Stomach (tissue), 9 donors: ENCODE data around the gene ERC2. TPM values are rescaled to one million over a fixed set of nuclear protein-coding genes. Genes with fewer than 3 reads are reported as not detected.

Source experiments
- DNase-seq, 2 donors: peaks; one replicate each; pipeline versions ENCODE4 v3.0.0 to v3.0.0-alpha.2; 2013 to 2019
- H3K27ac ChIP-seq, 5 donors: fragments of 200-600 bp in 4 of 5; sonication (generic) in 4 of 5; one replicate each; pipeline ENCODE4 v1.5.1; 2013 to 2019; ENCODE audit warnings: mild to moderate bottlenecking in 1 of 5, moderate library complexity in 1 of 5
- H3K27me3 ChIP-seq, 3 donors: fragments of 200-600 bp; sonication (generic); one replicate each; pipeline ENCODE4 v1.5.1; 2017 to 2019; ENCODE audit warnings: mixed run types in 1 of 3
- H3K36me3 ChIP-seq, 4 donors: fragments of 200-600 bp; sonication (generic); 1 replicate in 3 of 4; 2 replicates in 1 of 4; pipeline ENCODE4 v1.5.1; 2016 to 2019
- H3K4me1 ChIP-seq, 4 donors: fragments of 200-600 bp; sonication (generic); one replicate each; pipeline ENCODE4 v1.5.1; 2016 to 2019
- H3K4me3 ChIP-seq, 4 donors: fragments of 200-600 bp; sonication (generic) in 3 of 4; one replicate each; pipeline ENCODE4 v1.5.1; 2016 to 2019; ENCODE audit warnings: mild to moderate bottlenecking in 1 of 4
- H3K9me3 ChIP-seq, 4 donors: fragments of 200-600 bp; sonication (generic); one replicate each; pipeline ENCODE4 v1.5.1; 2016 to 2019
- CTCF ChIP-seq, 7 experiments: fragments of 450-650 bp in 4 of 7; fragments of 200-600 bp in 3 of 7; sonication (generic) in 3 of 7; IDR thresholded peaks; one replicate each; pipeline ENCODE4 v1.5.1; 2016 to 2019; ENCODE audit warnings: antibody characterized with exemption in 7 of 7, control low read depth in 2 of 7, mild to moderate bottlenecking in 1 of 7
- EP300 ChIP-seq: sonication (generic); formaldehyde crosslinking; IDR thresholded peaks from one replicate; pipeline ENCODE4 v1.6.1; 2017; ENCODE audit warnings: antibody characterized with exemption
- POLR2A ChIP-seq, 4 donors: fragments of 450-650 bp; IDR thresholded peaks; one replicate each; pipeline ENCODE4 v1.6.1; 2016; ENCODE audit warnings: antibody characterized with exemption in 4 of 4, control low read depth in 2 of 4, mild to moderate bottlenecking in 1 of 4, moderate library complexity in 1 of 4
- POLR2AphosphoS5 ChIP-seq, 3 donors: sonication (generic); formaldehyde crosslinking; IDR thresholded peaks; one replicate each; pipeline ENCODE4 v1.6.1; 2016; ENCODE audit warnings: antibody characterized with exemption in 3 of 3
- WGBS, 5 donors: extraction: QIAGEN DNeasy Blood & Tissue Kit in 3 of 5; methylation state at CpG; one replicate each; pipeline versions ENCODE4 v1.1.5 to v1.1.7; 2013 to 2018; 5-methylcytosine and 5-hydroxymethylcytosine counted together
- intact Hi-C: fragments of 100-400 bp; cut with DNase I; formaldehyde crosslinking; loops from one replicate; pipeline ENCODE4 v1.15.1; 2023; ENCODE audit warnings: low total_unique reads
- polyA plus RNA-seq, 3 donors: library from polyadenylated mRNA; stranded (reverse); fragments of 200-250 nt; gene quantifications; one replicate each; pipeline ENCODE4 v1.2.3, GENCODE V29; 2013
- total RNA-seq, 5 donors: library from RNA; depleted of rRNA; stranded (reverse); fragments of >200 nt; gene quantifications; one replicate each; pipeline versions ENCODE4 v1.1.0 to v1.2.3, GENCODE V29; 2014 to 2016
- donor health status: healthy with polysubstance abuse.
- donor health status: Bipolar disorder and iron deficiency.
- donor health status: healthy.

Gene ERC2
- total and polyA plus RNA-seq, 8 donors: 0.43 to 3.1 (median 1.3) TPM; not detected in 2

- Histone ChIP-seq H3K27me3 (no peaks in the 10 kb centered on the region), H3K36me3 (no peaks in the 10 kb centered on the region), H3K27ac (no peak overlapping the region), H3K9me3 (no peaks in the 10 kb centered on the region), H3K4me1 (no peaks in the 10 kb centered on the region), H3K4me3 (no peak overlapping the region)
- TF ChIP-seq CTCF (IDR thresholded peaks at IDR 0.05) (no peak), POLR2AphosphoS5 (IDR thresholded peaks at IDR 0.05) (no peak), EP300 (no peak), POLR2A (IDR thresholded peaks at IDR 0.05) (no peak)
- DNase-seq: peak in 1 of 2 donors; percentile 24
- intact Hi-C loops: no loop called here
- 72 to 91% (median 86%) methylated on average over 4 of the region's 4 CpGs for WGBS, 5 donors
Observed at GRCh38 chr3:56406826-56407515, 61.3 kb downstream of the ERC2 start.

- WGBS, 5 donors: 83 to 93% (median 85%) methylated on average over 3 of the region's 3 CpGs
- TF ChIP-seq CTCF (IDR thresholded peaks at IDR 0.05): no peak
- no peak for TF ChIP-seq POLR2AphosphoS5 (IDR thresholded peaks at IDR 0.05)
- no peak for TF ChIP-seq POLR2A (IDR thresholded peaks at IDR 0.05)
- no peak for TF ChIP-seq EP300
- H3K27ac ChIP-seq: no peak overlapping the region
- DNase-seq: no peak
- H3K4me3 ChIP-seq: no peak overlapping the region
- no peaks in the 10 kb centered on the region for H3K36me3 ChIP-seq
- no peaks in the 10 kb centered on the region for H3K9me3 ChIP-seq
- H3K27me3 ChIP-seq: no peaks in the 10 kb centered on the region
- no peaks in the 10 kb centered on the region for H3K4me1 ChIP-seq
- intact Hi-C loops: no loop called here
Observed at GRCh38 chr3:56404884-56405283, 63.4 kb downstream of the ERC2 start.

GRCh38 chr3:56398659-56399058, 69.6 kb downstream of the ERC2 start:
- no peak for DNase-seq
- intact Hi-C loops: no loop called here
- H3K4me3 ChIP-seq: no peak overlapping the region
- no peaks in the 10 kb centered on the region for H3K9me3 ChIP-seq
- H3K36me3 ChIP-seq: no peaks in the 10 kb centered on the region
- 67 to 88% (median 75%) methylated on average over 2 of the region's 2 CpGs for WGBS, 5 donors
- no peak for TF ChIP-seq POLR2AphosphoS5 (IDR thresholded peaks at IDR 0.05)
- no peak for TF ChIP-seq CTCF (IDR thresholded peaks at IDR 0.05)
- TF ChIP-seq POLR2A (IDR thresholded peaks at IDR 0.05): no peak
- TF ChIP-seq EP300: no peak
- H3K27ac ChIP-seq: no peak overlapping the region
- H3K27me3 ChIP-seq: peaks cover 0 to 4% (median 0%) of the 10 kb centered on the region in 3 donors
- no peaks in the 10 kb centered on the region for H3K4me1 ChIP-seq

GRCh38 chr3:56397798-56398197, 70.5 kb downstream of the ERC2 start:
- H3K4me3 ChIP-seq: no peak overlapping the region
- H3K36me3 ChIP-seq: no peaks in the 10 kb centered on the region
- 86 to 95% (median 89%) methylated on average over 2 of the region's 2 CpGs for WGBS, 5 donors
- TF ChIP-seq EP300: no peak
- no peak for TF ChIP-seq POLR2AphosphoS5 (IDR thresholded peaks at IDR 0.05)
- no peaks in the 10 kb centered on the region for H3K4me1 ChIP-seq
- intact Hi-C loops: no loop called here
- H3K9me3 ChIP-seq: no peaks in the 10 kb centered on the region
- peaks cover 0 to 4% (median 0%) of the 10 kb centered on the region in 3 donors for H3K27me3 ChIP-seq
- no peak for DNase-seq
- no peak overlapping the region for H3K27ac ChIP-seq

- 75 to 89% (median 87%) methylated on average over 3 of the region's 3 CpGs for WGBS, 5 donors
Observed at GRCh38 chr3:56389183-56389830, 79.0 kb downstream of the ERC2 start.

More at GRCh38 chr3:56389183-56389830, 79.0 kb downstream of the ERC2 start:
- Histone ChIP-seq H3K9me3 (no peaks in the 10 kb centered on the region), H3K36me3 (no peaks in the 10 kb centered on the region), H3K4me1 (no peaks in the 10 kb centered on the region), H3K27me3 (no peaks in the 10 kb centered on the region), H3K27ac (no peak overlapping the region), H3K4me3 (no peak overlapping the region)
- TF ChIP-seq POLR2AphosphoS5 (IDR thresholded peaks at IDR 0.05) (no peak), EP300 (no peak), CTCF (IDR thresholded peaks at IDR 0.05) (no peak), POLR2A (IDR thresholded peaks at IDR 0.05) (no peak)
- intact Hi-C loops: no loop called here
- no peak for DNase-seq
